Endodermal cell (in vitro differentiated cells): ENCODE results near the gene PLCB1. TPM values are rescaled to one million over a fixed set of nuclear protein-coding genes. Genes with fewer than 3 reads are reported as not detected.
A peak's percentile ranks its signal among the peaks of the same experiment; 100 is the strongest.

Experiments
- DNase-seq: peaks from one replicate; pipeline ENCODE4 v3.0.0-alpha.2; 2017
- H3K27ac ChIP-seq: 2 replicates; pipeline ENCODE4 v1.5.1; 2013; ENCODE audit warnings: mild to moderate bottlenecking, low read depth, low read length, moderate library complexity
- H3K27me3 ChIP-seq: 2 replicates; pipeline ENCODE4 v1.6.1; 2013; ENCODE audit warnings: mild to moderate bottlenecking, low read length, moderate library complexity; ENCODE audit not compliant: insufficient read depth, control insufficient read depth, poor library complexity, severe bottlenecking
- H3K36me3 ChIP-seq: 2 replicates; pipeline ENCODE4 v1.7.0; 2013; ENCODE audit warnings: mild to moderate bottlenecking, low read length, moderate library complexity; ENCODE audit not compliant: control insufficient read depth, insufficient read depth
- H3K4me1 ChIP-seq: one replicate; pipeline ENCODE4 v1.7.0; 2013; ENCODE audit warnings: low read length; ENCODE audit not compliant: control insufficient read depth, insufficient read depth
- H3K4me3 ChIP-seq: 2 replicates; pipeline ENCODE4 v1.5.1; 2013; ENCODE audit warnings: mild to moderate bottlenecking, low read length, moderate library complexity
- H3K9ac ChIP-seq: 2 replicates; pipeline ENCODE4 v1.6.1; 2013; ENCODE audit warnings: mild to moderate bottlenecking, low read length, moderate library complexity; ENCODE audit not compliant: poor library complexity, severe bottlenecking; ENCODE audit errors: extremely low read depth
- H3K9me3 ChIP-seq: 2 replicates; pipeline ENCODE4 v1.6.1; 2013; ENCODE audit warnings: mild to moderate bottlenecking, low read length, moderate library complexity; ENCODE audit not compliant: control insufficient read depth
- H3K27ac Mint-ChIP-seq: 2 replicates; pipeline ENCODE4 v1.8.0; 2020; ENCODE audit warnings: mixed read lengths
- H3K27me3 Mint-ChIP-seq: 2 replicates; pipeline ENCODE4 v1.8.0; 2021; ENCODE audit warnings: mild to moderate bottlenecking, mixed read lengths; ENCODE audit not compliant: insufficient read depth
- H3K36me3 Mint-ChIP-seq: 2 replicates; pipeline ENCODE4 v1.8.0; 2020; ENCODE audit warnings: low read depth, mixed read lengths
- H3K4me1 Mint-ChIP-seq: 2 replicates; pipeline ENCODE4 v1.8.0; 2020; ENCODE audit warnings: mixed read lengths
- H3K4me3 Mint-ChIP-seq: 2 replicates; pipeline ENCODE4 v1.8.0; 2020; ENCODE audit warnings: mild to moderate bottlenecking, moderate library complexity, mixed read lengths
- H3K9me3 Mint-ChIP-seq: 2 replicates; pipeline ENCODE4 v1.8.0; 2020; ENCODE audit warnings: mild to moderate bottlenecking, mixed read lengths
- WGBS, 2 experiments: methylation state at CpG; one replicate each; pipeline versions ENCODE4 v1.1.5 to v1.1.7; 2013; ENCODE audit warnings: missing lambda C conversion rate in 2 of 2, mixed read lengths in 1 of 2; ENCODE audit not compliant: insufficient coverage in 1 of 2, insufficient read length in 1 of 2; 5-methylcytosine and 5-hydroxymethylcytosine counted together
- total RNA-seq, 2 donors: library from RNA; stranded (reverse); fragmentation: NEBNext Ultra II Directional in 1 of 2; extraction: Animal tissue kit (Norgen Biotek cat#: 25700) in 1 of 2; gene quantifications; 2 replicates in 1 of 2; 3 replicates in 1 of 2; pipeline ENCODE4 v1.2.1, GENCODE V29; 2021
- TF ChIP-seq, protein P1 (sequence below): fragments of 200-600 bp; sonication (generic); conservative IDR thresholded peaks from 2 replicates; pipeline ENCODE4 v1.5.0; 2021; ENCODE audit warnings: antibody characterized with exemption, mild to moderate bottlenecking

The PLCB1 gene
- total RNA-seq, 2 donors from 2014 or later: 15.3 to 16.5 TPM

DNA sequence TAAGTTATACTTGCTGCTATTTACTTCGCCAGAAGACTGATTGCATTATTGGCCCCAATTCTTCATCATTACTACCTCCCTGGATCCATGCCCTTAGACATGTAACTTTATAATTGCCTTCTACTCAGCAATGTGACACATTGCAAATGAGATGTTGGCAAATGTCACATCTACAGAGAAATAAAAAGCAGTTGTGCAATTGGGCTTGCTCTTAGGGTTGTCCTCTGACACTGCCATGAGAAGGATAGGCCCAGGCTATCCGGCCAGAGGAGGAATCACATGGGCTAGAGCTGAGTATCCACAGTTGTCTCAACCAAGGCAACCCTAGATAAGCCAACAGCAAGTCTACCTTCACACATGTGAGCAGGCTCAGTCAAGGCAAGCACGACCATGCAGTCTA is 447.0 kb downstream of the PLCB1 start:
- Histone ChIP-seq H3K36me3 (no peaks in the 10 kb centered on the region), H3K9ac (no peak overlapping the region), H3K27me3 (no peaks in the 10 kb centered on the region), H3K9me3 (no peaks in the 10 kb centered on the region), H3K27ac (no peak overlapping the region), H3K4me3 (no peak overlapping the region), H3K4me1 (peaks cover 4% of the 10 kb centered on the region)
- no peak for DNase-seq
- peaks cover 12% of the 10 kb centered on the region for H3K4me1 Mint-ChIP-seq
- H3K27me3 Mint-ChIP-seq: no peaks in the 10 kb centered on the region
- WGBS, 2 experiments: 76 to 94% methylated on average over 3 of the region's 3 CpGs
- H3K36me3 Mint-ChIP-seq: no peaks in the 10 kb centered on the region
- H3K4me3 Mint-ChIP-seq: no peak overlapping the region
- no peak overlapping the region for H3K27ac Mint-ChIP-seq
- no peaks in the 10 kb centered on the region for H3K9me3 Mint-ChIP-seq
- TF ChIP-seq, protein P1, sequence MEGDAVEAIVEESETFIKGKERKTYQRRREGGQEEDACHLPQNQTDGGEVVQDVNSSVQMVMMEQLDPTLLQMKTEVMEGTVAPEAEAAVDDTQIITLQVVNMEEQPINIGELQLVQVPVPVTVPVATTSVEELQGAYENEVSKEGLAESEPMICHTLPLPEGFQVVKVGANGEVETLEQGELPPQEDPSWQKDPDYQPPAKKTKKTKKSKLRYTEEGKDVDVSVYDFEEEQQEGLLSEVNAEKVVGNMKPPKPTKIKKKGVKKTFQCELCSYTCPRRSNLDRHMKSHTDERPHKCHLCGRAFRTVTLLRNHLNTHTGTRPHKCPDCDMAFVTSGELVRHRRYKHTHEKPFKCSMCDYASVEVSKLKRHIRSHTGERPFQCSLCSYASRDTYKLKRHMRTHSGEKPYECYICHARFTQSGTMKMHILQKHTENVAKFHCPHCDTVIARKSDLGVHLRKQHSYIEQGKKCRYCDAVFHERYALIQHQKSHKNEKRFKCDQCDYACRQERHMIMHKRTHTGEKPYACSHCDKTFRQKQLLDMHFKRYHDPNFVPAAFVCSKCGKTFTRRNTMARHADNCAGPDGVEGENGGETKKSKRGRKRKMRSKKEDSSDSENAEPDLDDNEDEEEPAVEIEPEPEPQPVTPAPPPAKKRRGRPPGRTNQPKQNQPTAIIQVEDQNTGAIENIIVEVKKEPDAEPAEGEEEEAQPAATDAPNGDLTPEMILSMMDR: no peak

DNA sequence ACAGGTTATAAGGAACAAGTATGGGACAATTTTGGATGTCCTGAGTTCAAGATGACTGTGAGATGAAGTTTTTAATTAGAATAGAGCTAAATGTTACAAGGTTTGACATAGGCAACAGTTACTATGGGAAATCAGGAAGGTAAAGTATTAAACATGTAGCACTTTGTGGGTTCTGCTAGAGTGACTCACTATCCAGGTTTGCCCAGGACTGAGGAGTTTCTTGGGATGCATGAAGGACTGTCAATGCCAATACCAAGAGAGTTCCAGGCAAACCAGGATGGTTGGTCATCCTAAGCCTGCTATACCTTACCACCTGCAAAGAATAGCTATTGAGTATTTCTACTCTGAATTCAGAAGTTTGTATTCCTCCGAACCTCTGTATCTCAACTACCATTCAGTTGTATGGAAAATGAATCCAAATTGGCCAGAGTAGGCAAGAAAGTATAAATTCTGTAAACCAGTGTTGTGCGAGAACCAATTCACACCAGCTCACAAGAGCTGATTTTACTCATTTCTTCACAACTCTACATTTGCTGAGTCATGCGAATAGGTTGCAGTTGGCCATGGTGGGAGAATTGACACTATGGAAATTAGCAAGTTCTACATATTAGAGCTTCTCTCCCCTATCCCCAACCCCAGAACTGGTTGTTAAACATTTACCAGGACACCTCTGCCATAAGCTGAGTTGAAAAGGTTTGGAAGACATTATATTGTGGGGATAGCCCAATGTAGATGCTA is 449.5 kb downstream of the PLCB1 start:
- Mint-ChIP-seq H3K4me1 (peaks cover 2% of the 10 kb centered on the region), H3K4me3 (no peak overlapping the region), H3K27me3 (no peaks in the 10 kb centered on the region), H3K36me3 (no peaks in the 10 kb centered on the region), H3K9me3 (no peaks in the 10 kb centered on the region), H3K27ac (no peak overlapping the region)
- H3K27ac ChIP-seq: no peak overlapping the region
- TF ChIP-seq, protein P1: no peak
- no peaks in the 10 kb centered on the region for H3K9me3 ChIP-seq
- no peaks in the 10 kb centered on the region for H3K36me3 ChIP-seq
- H3K4me3 ChIP-seq: no peak overlapping the region
- WGBS, 2 experiments: 91% methylated on average over 3 of the region's 3 CpGs; no CpG with 5 or more reads in 1 of the 2 experiments
- H3K9ac ChIP-seq: no peak overlapping the region
- H3K27me3 ChIP-seq: no peaks in the 10 kb centered on the region
- H3K4me1 ChIP-seq: no peaks in the 10 kb centered on the region
- DNase-seq: no peak

DNA sequence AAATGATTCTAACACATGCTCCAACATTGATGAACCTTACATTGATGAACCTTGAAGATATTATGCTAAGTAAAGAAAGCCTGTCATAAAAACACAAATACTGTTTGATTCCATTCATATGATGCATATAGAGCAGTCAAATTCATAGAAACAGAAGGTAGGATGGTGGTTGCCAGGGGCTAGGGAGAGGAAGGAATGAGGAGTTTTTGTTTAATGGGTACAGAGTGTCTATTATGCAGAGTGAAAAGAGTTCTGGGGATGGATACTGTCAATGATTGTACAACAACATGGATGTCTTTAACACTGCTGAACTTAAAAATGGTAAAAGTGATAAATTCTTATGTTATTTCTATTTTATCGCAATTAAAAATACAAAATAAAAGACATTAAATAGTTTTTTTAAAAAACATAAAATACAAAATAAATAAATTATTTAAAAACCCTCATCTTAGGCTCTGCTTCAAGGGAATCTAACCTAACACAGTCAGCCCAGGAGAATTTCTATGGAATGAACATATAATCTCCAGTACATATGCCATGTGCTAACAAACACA is 451.0 kb downstream of the PLCB1 start:
- Histone ChIP-seq H3K9ac (no peak overlapping the region), H3K27ac (peak overlapping the region; percentile 96), H3K4me1 (no peaks in the 10 kb centered on the region), H3K36me3 (no peaks in the 10 kb centered on the region), H3K9me3 (no peaks in the 10 kb centered on the region), H3K4me3 (no peak overlapping the region), H3K27me3 (no peaks in the 10 kb centered on the region)
- Mint-ChIP-seq H3K27ac (no peak overlapping the region), H3K36me3 (no peaks in the 10 kb centered on the region), H3K27me3 (no peaks in the 10 kb centered on the region), H3K4me1 (peaks cover 2% of the 10 kb centered on the region), H3K9me3 (no peaks in the 10 kb centered on the region), H3K4me3 (no peak overlapping the region)
- no peak for DNase-seq
- WGBS, 2 experiments: no CpG with 5 or more reads among the region's 1 CpG
- TF ChIP-seq, protein P1: no peak
